Measurements from ENCODE around the gene STX1B.

The STX1B gene

GRCh38 chr16:30972872-30973271, 37.6 kb downstream of the STX1B start:
- no peak for DNase-seq

- no peak for DNase-seq
Measured at GRCh38 chr16:30971298-30971697, 39.1 kb downstream of the STX1B start.

GRCh38 chr16:30969246-30969842, 41.1 kb downstream of the STX1B start:
- DNase-seq = no peak

- DNase-seq = no peak
Measured at GRCh38 chr16:30967795-30968194, 42.6 kb downstream of the STX1B start.

- no peak for DNase-seq
Measured at GRCh38 chr16:30966033-30966619, 44.3 kb downstream of the STX1B start.

- no peak for DNase-seq
Measured at GRCh38 chr16:30965436-30965835, 45.0 kb downstream of the STX1B start.

GRCh38 chr16:30964574-30965226, 45.7 kb downstream of the STX1B start:
- DNase-seq = no peak

GRCh38 chr16:30963925-30964511, 46.4 kb downstream of the STX1B start:
- DNase-seq = no peak

GRCh38 chr16:30961384-30961783, 49.1 kb downstream of the STX1B start:
- DNase-seq = no peak

GRCh38 chr16:30958175-30959079, 52.0 kb downstream of the STX1B start:
- peak; percentile 18 for DNase-seq

- peak; percentile 97 for DNase-seq
Measured at GRCh38 chr16:30957456-30958174, 52.8 kb downstream of the STX1B start, which contains the start of gene SETD1A. TSS of gene SETD1A (plus strand) at chr16:30957754. CDS start at chr16:30958732, 978 bp downstream.

GRCh38 chr16:30956601-30957455, 53.6 kb downstream of the STX1B start:
- DNase-seq = peak; percentile 79

GRCh38 chr16:30954993-30955392, 55.4 kb downstream of the STX1B start:
- DNase-seq = no peak

- DNase-seq = peak; percentile 74
Measured at GRCh38 chr16:30953511-30954124, 56.8 kb downstream of the STX1B start.

GRCh38 chr16:30953111-30953510, 57.3 kb downstream of the STX1B start:
- no peak for DNase-seq

GRCh38 chr16:30951750-30952149, 58.7 kb downstream of the STX1B start:
- no peak for DNase-seq

GRCh38 chr16:30951193-30951592, 59.2 kb downstream of the STX1B start:
- DNase-seq = no peak

- no peak for DNase-seq
Measured at GRCh38 chr16:30950516-30951065, 59.8 kb downstream of the STX1B start.

GRCh38 chr16:30949650-30950515, 60.6 kb downstream of the STX1B start:
- DNase-seq = no peak
